GM12892 (cell line): ENCODE results near the gene CP.

Source experiments
- POLR2A ChIP-seq: IDR thresholded peaks from 2 replicates; pipeline ENCODE4 v1.6.1; 2011; ENCODE audit warnings: low read depth, low read length, control low read depth
- POLR2AphosphoS5 ChIP-seq: IDR thresholded peaks from 2 replicates; pipeline ENCODE4 v1.6.1; 2011; ENCODE audit warnings: low read depth, low read length, control low read depth
- TAF1 ChIP-seq: IDR thresholded peaks from 2 replicates; pipeline ENCODE4 v1.6.1; 2011; ENCODE audit warnings: low read depth, mild to moderate bottlenecking, control low read depth, low read length, borderline replicate concordance

DNA sequence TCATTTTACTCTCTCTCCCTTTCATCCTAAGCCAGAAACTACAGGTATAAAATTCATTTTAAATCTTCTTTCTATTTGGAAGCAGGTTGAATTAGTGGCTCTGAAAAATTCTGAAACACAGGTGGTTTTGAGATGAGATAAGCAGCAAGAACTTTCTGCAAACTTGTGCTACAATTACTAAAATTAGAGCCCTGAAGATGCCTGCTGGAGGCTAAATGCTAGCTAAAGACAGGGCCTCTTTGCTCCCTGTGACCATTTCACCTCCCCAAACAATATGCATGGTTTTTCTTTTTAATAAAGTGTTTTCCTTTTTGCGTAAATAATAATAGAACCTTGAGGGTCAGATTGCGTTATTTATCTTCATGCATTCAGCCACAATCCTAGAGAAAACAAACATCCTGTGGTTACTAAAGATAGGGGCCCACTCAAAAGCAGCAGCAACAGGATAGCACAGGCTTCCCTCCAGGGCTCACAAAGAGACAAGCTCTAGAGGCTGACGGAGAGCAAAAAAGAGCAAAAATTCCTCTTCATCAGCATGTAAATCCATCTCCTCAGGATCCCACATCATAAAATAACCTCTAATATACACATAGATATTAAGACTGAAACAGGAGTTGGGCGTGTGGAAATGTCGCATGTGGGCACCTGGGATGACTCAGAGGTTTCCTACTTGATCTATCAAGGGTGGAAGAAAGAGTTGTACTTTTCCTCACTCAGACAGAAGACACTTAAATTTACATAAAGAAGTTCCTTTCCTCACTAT is 26.5 kb upstream of the CP start:
- no peak for TF ChIP-seq POLR2A
- no peak for TF ChIP-seq POLR2AphosphoS5
- TF ChIP-seq TAF1: no peak
